ENCODE data around the gene POLR2I. TPM values are rescaled to one million over a fixed set of nuclear protein-coding genes. Genes with fewer than 3 reads are reported as not detected.

Gene POLR2I
- total RNA-seq, 1 experiment from 2014 or later = 146 TPM

- Mint-ChIP-seq H3K36me3 (ENCODE audit: insufficient read depth in 1 of 3, low read depth in 3 of 3) (peaks cover 9 to 23% (median 19%) of the 10 kb centered on the region in 3 experiments), H3K4me3 (peak overlapping the region; percentile 80 to 91), H3K27ac (peak overlapping the region; percentile 93 to 96 (median 95)), H3K9me3 (no peaks in the 10 kb centered on the region), H3K27me3 (ENCODE audit: low read depth) (peaks cover 2% of the 10 kb centered on the region; the same call in 1 of the 2 replicates), H3K4me1 (peaks cover 9 to 11% of the 10 kb centered on the region in 2 experiments)
- no peak overlapping the region for H4K8ac ChIP-seq (replicated peaks; ENCODE audit: insufficient read length, low read depth, low read length)
- H3K9ac ChIP-seq (ENCODE audit: extremely low read depth, insufficient read length, low read length) = peak overlapping the region; percentile 5
- no peak overlapping the region for H3K56ac ChIP-seq (ENCODE audit: insufficient read length, low read depth, low read length)
- no CpG with 5 or more reads among the region's 10 CpGs for WGBS (ENCODE audit: extremely low coverage, insufficient read length, low lambda C conversion rate)
- H2BK5ac ChIP-seq (ENCODE audit: insufficient read length, low read length) = no peak overlapping the region
- H3T11ph ChIP-seq (ENCODE audit: low read length) = no peak overlapping the region
- no peak overlapping the region; the same call in 1 of the 2 replicates for H3K14ac ChIP-seq (ENCODE audit: insufficient read depth, low read length)
- no peak overlapping the region for H2BK12ac ChIP-seq (ENCODE audit: insufficient read length, low read depth, low read length)
- DNase-seq = peak; percentile 57
- no peaks in the 10 kb centered on the region for H3K79me1 ChIP-seq (ENCODE audit: insufficient read depth, low read depth, low read length, poor library complexity, severe bottlenecking)
- H4K91ac ChIP-seq (ENCODE audit: insufficient read length, low read depth, low read length) = no peak overlapping the region
- H3K18ac ChIP-seq (ENCODE audit: insufficient read length, low read depth, low read length) = peak overlapping the region; percentile 11
- no peaks in the 10 kb centered on the region for H4K20me1 ChIP-seq (ENCODE audit: control insufficient read depth, insufficient read depth, insufficient read length)
- H3K4me1 ChIP-seq (ENCODE audit: insufficient read depth, low read length) = no peaks in the 10 kb centered on the region; the same call in 1 of the 2 replicates
- H2BK15ac ChIP-seq (ENCODE audit: low read depth, low read length) = no peak overlapping the region
- H3K23ac ChIP-seq (ENCODE audit: insufficient read length, low read depth, low read length) = no peak overlapping the region
- peak overlapping the region; percentile 57 for H2AFZ ChIP-seq (ENCODE audit: low read length)
- no peak overlapping the region for H2AK5ac ChIP-seq (ENCODE audit: insufficient read length, low read length)
- H2BK120ac ChIP-seq (ENCODE audit: low read depth, low read length, poor library complexity, severe bottlenecking) = no peak overlapping the region
- H3K23me2 ChIP-seq (ENCODE audit: insufficient read length, low read depth, low read length, poor library complexity, severe bottlenecking) = peaks cover 4% of the 10 kb centered on the region
- no peaks in the 10 kb centered on the region for H3K27me3 ChIP-seq (ENCODE audit: insufficient read depth, low read length)
- no peak overlapping the region for H2BK20ac ChIP-seq (ENCODE audit: low read depth, low read length, poor library complexity, severe bottlenecking)
- H3K27ac ChIP-seq (ENCODE audit: insufficient read length, low read depth, low read length) = peak overlapping the region; percentile 4
- H3K79me2 ChIP-seq (ENCODE audit: insufficient read depth, low read length) = no peaks in the 10 kb centered on the region
- no peak overlapping the region for H3K4ac ChIP-seq (ENCODE audit: low read depth, low read length)
- H4K5ac ChIP-seq (ENCODE audit: insufficient read length, low read depth, low read length) = no peak overlapping the region
- H3K4me2 ChIP-seq (ENCODE audit: insufficient read depth, insufficient read length, low read length) = peak overlapping the region; percentile 79
- H3K9me3 ChIP-seq (ENCODE audit: control insufficient read depth, low read depth, low read length) = no peaks in the 10 kb centered on the region
- TF ChIP-seq CTCF (conservative IDR thresholded peaks at IDR 0.05) = no peak
These were observed 13.7 kb upstream of the POLR2I start for GRCh38 chr19:36128392-36128736.

Measured in H9 (cell line).